Endodermal cell (in vitro differentiated cells): Measurements from ENCODE around the gene CDC42BPB. TPM values are rescaled to one million over a fixed set of nuclear protein-coding genes. Genes with fewer than 3 reads are reported as not detected.

Experiments used
- DNase-seq: peaks from one replicate; pipeline ENCODE4 v3.0.0-alpha.2; 2017
- H3K27ac ChIP-seq: 2 replicates; pipeline ENCODE4 v1.5.1; 2013; ENCODE audit warnings: mild to moderate bottlenecking, low read depth, low read length, moderate library complexity
- H3K27me3 ChIP-seq: 2 replicates; pipeline ENCODE4 v1.6.1; 2013; ENCODE audit warnings: mild to moderate bottlenecking, low read length, moderate library complexity; ENCODE audit not compliant: insufficient read depth, control insufficient read depth, poor library complexity, severe bottlenecking
- H3K36me3 ChIP-seq: 2 replicates; pipeline ENCODE4 v1.7.0; 2013; ENCODE audit warnings: mild to moderate bottlenecking, low read length, moderate library complexity; ENCODE audit not compliant: control insufficient read depth, insufficient read depth
- H3K4me1 ChIP-seq: one replicate; pipeline ENCODE4 v1.7.0; 2013; ENCODE audit warnings: low read length; ENCODE audit not compliant: control insufficient read depth, insufficient read depth
- H3K4me3 ChIP-seq: 2 replicates; pipeline ENCODE4 v1.5.1; 2013; ENCODE audit warnings: mild to moderate bottlenecking, low read length, moderate library complexity
- H3K9ac ChIP-seq: 2 replicates; pipeline ENCODE4 v1.6.1; 2013; ENCODE audit warnings: mild to moderate bottlenecking, low read length, moderate library complexity; ENCODE audit not compliant: poor library complexity, severe bottlenecking; ENCODE audit errors: extremely low read depth
- H3K9me3 ChIP-seq: 2 replicates; pipeline ENCODE4 v1.6.1; 2013; ENCODE audit warnings: mild to moderate bottlenecking, low read length, moderate library complexity; ENCODE audit not compliant: control insufficient read depth
- H3K27ac Mint-ChIP-seq: 2 replicates; pipeline ENCODE4 v1.8.0; 2020; ENCODE audit warnings: mixed read lengths
- H3K27me3 Mint-ChIP-seq: 2 replicates; pipeline ENCODE4 v1.8.0; 2021; ENCODE audit warnings: mild to moderate bottlenecking, mixed read lengths; ENCODE audit not compliant: insufficient read depth
- H3K36me3 Mint-ChIP-seq: 2 replicates; pipeline ENCODE4 v1.8.0; 2020; ENCODE audit warnings: low read depth, mixed read lengths
- H3K4me1 Mint-ChIP-seq: 2 replicates; pipeline ENCODE4 v1.8.0; 2020; ENCODE audit warnings: mixed read lengths
- H3K4me3 Mint-ChIP-seq: 2 replicates; pipeline ENCODE4 v1.8.0; 2020; ENCODE audit warnings: mild to moderate bottlenecking, moderate library complexity, mixed read lengths
- H3K9me3 Mint-ChIP-seq: 2 replicates; pipeline ENCODE4 v1.8.0; 2020; ENCODE audit warnings: mild to moderate bottlenecking, mixed read lengths
- WGBS, 2 experiments: methylation state at CpG; one replicate each; pipeline versions ENCODE4 v1.1.5 to v1.1.7; 2013; ENCODE audit warnings: missing lambda C conversion rate in 2 of 2, mixed read lengths in 1 of 2; ENCODE audit not compliant: insufficient coverage in 1 of 2, insufficient read length in 1 of 2; 5-methylcytosine and 5-hydroxymethylcytosine counted together
- total RNA-seq, 2 donors: library from RNA; stranded (reverse); fragmentation: NEBNext Ultra II Directional in 1 of 2; extraction: Animal tissue kit (Norgen Biotek cat#: 25700) in 1 of 2; gene quantifications; 2 replicates in 1 of 2; 3 replicates in 1 of 2; pipeline ENCODE4 v1.2.1, GENCODE V29; 2021
- TF ChIP-seq, protein P1 (sequence below): fragments of 200-600 bp; sonication (generic); conservative IDR thresholded peaks from 2 replicates; pipeline ENCODE4 v1.5.0; 2021; ENCODE audit warnings: antibody characterized with exemption, mild to moderate bottlenecking

Gene CDC42BPB
- total RNA-seq, 2 donors from 2014 or later = 120 to 123 TPM

- no peak for DNase-seq
- TF ChIP-seq, protein P1, sequence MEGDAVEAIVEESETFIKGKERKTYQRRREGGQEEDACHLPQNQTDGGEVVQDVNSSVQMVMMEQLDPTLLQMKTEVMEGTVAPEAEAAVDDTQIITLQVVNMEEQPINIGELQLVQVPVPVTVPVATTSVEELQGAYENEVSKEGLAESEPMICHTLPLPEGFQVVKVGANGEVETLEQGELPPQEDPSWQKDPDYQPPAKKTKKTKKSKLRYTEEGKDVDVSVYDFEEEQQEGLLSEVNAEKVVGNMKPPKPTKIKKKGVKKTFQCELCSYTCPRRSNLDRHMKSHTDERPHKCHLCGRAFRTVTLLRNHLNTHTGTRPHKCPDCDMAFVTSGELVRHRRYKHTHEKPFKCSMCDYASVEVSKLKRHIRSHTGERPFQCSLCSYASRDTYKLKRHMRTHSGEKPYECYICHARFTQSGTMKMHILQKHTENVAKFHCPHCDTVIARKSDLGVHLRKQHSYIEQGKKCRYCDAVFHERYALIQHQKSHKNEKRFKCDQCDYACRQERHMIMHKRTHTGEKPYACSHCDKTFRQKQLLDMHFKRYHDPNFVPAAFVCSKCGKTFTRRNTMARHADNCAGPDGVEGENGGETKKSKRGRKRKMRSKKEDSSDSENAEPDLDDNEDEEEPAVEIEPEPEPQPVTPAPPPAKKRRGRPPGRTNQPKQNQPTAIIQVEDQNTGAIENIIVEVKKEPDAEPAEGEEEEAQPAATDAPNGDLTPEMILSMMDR = no peak
- H3K27me3 Mint-ChIP-seq = peaks cover 3% of the 10 kb centered on the region
- no peaks in the 10 kb centered on the region for H3K36me3 Mint-ChIP-seq
- H3K9ac ChIP-seq = no peak overlapping the region
- 92% methylated on average over 4 of the region's 4 CpGs; no CpG with 5 or more reads in 1 of the 2 experiments for WGBS, 2 experiments
- no peak overlapping the region for H3K27ac Mint-ChIP-seq
- no peaks in the 10 kb centered on the region for H3K9me3 ChIP-seq
- H3K9me3 Mint-ChIP-seq = no peaks in the 10 kb centered on the region
- no peaks in the 10 kb centered on the region for H3K4me1 ChIP-seq
- no peak overlapping the region for H3K27ac ChIP-seq
- no peak overlapping the region for H3K4me3 Mint-ChIP-seq
- no peaks in the 10 kb centered on the region for H3K36me3 ChIP-seq
- H3K4me3 ChIP-seq = no peak overlapping the region
- no peaks in the 10 kb centered on the region for H3K4me1 Mint-ChIP-seq
- no peaks in the 10 kb centered on the region for H3K27me3 ChIP-seq
Measured at GRCh38 chr14:103064436-103064835, 7.1 kb upstream of the CDC42BPB start.

DNA sequence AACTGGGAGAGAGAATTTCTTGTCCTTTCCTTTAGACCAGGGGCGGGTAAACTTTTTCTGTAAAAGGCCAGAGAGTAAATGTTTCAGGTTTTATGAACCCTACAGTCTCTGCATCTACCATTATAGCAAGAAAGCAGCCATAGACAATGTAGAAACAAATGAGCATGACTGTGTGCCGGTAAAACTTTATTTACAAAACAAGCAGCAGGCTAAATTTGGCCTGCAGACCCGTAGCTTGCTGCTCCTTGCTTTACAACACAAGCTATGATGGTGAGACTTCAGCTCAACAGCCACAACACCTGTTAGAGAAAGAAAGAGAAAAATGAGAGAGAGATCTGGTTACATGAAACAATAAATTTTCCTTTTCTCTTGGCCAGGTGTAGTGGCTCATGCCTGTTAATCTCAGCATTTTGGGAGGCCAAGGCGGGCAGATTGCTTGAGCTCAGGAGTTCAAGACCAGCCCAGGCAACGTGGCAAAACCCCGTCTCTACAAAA is 4.2 kb upstream of the CDC42BPB start:
- no peaks in the 10 kb centered on the region for H3K9me3 ChIP-seq
- peaks cover 3% of the 10 kb centered on the region for H3K27me3 Mint-ChIP-seq
- no peaks in the 10 kb centered on the region for H3K4me1 ChIP-seq
- no peak overlapping the region for H3K4me3 ChIP-seq
- H3K36me3 ChIP-seq = no peaks in the 10 kb centered on the region
- H3K9me3 Mint-ChIP-seq = no peaks in the 10 kb centered on the region
- no peaks in the 10 kb centered on the region for H3K36me3 Mint-ChIP-seq
- no peak overlapping the region for H3K27ac ChIP-seq
- no peak overlapping the region for H3K9ac ChIP-seq
- H3K4me1 Mint-ChIP-seq = peaks cover 8% of the 10 kb centered on the region
- WGBS, 2 experiments = 72 to 80% methylated on average over 4 to 6 of the region's 6 CpGs
- no peak for DNase-seq
- no peak overlapping the region for H3K4me3 Mint-ChIP-seq
- TF ChIP-seq, protein P1 = no peak
- H3K27me3 ChIP-seq = no peaks in the 10 kb centered on the region
- no peak overlapping the region for H3K27ac Mint-ChIP-seq

GRCh38 chr14:103059556-103059955 is 2.2 kb upstream of the CDC42BPB start:
- peaks cover 3% of the 10 kb centered on the region for H3K27me3 Mint-ChIP-seq
- 87 to 92% methylated on average over 2 to 3 of the region's 5 CpGs for WGBS, 2 experiments
- H3K36me3 Mint-ChIP-seq = peaks cover 4% of the 10 kb centered on the region
- H3K4me1 ChIP-seq = peaks cover 7% of the 10 kb centered on the region
- H3K4me1 Mint-ChIP-seq = peaks cover 23% of the 10 kb centered on the region
- TF ChIP-seq, protein P1 = no peak
- no peaks in the 10 kb centered on the region for H3K27me3 ChIP-seq
- no peak for DNase-seq
- H3K4me3 ChIP-seq = peak overlapping the region; percentile 88
- peak overlapping the region; percentile 84 for H3K4me3 Mint-ChIP-seq
- no peak overlapping the region for H3K27ac ChIP-seq
- no peaks in the 10 kb centered on the region for H3K9me3 Mint-ChIP-seq
- H3K9ac ChIP-seq = no peak overlapping the region
- H3K27ac Mint-ChIP-seq = no peak overlapping the region
- peaks cover 5% of the 10 kb centered on the region for H3K36me3 ChIP-seq
- H3K9me3 ChIP-seq = no peaks in the 10 kb centered on the region
